ENCODE measurements around the gene RNF222. TPM values are rescaled to one million over a fixed set of nuclear protein-coding genes. Genes with fewer than 3 reads are reported as not detected.
"Not testable (repeated sequence)": the region's sequence is repeated elsewhere in the genome, so short reads cannot be mapped to it uniquely, and the experiment has no call there.

Gene RNF222
- total and polyA plus RNA-seq, 2 of the 4 experiments (the other 2 are of a cell fraction), result not detected

DNA sequence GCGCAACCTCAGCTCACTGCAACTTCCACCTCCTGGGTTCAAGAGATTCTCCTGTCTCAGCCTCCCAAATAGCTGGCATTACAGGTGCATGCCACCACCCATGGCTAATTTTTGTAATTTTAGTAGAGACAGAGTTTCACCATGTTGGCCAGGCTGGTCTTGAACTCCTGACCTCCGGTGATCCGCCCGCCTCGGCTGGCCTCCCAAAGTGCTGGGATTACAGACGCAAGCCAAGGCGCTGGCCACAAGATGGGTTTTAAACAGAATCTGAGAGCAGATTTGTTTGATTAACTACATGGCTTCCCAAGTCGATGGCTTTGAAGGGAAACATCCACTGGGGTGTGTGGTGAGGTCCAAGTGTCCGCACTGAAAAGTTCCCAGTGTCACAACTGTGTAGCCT is 3.1 kb downstream of the RNF222 start:
- H2AK5ac ChIP-seq (ENCODE audit: low read depth, low read length); in situ Hi-C loops (cut with MboI; ENCODE audit: low sequenced_read_pairs); H3K4ac ChIP-seq (ENCODE audit: low read depth, low read length); H2BK15ac ChIP-seq (ENCODE audit: low read depth, low read length); H3K36me3 ChIP-seq (ENCODE audit: control insufficient read depth, insufficient read depth, low read length); H3K9ac ChIP-seq (ENCODE audit: low read depth, low read length); H2BK120ac ChIP-seq (ENCODE audit: low read depth, low read length); BruUV-seq (replicated peaks); POLR2A ChIA-PET (ENCODE audit: unreplicated experiment); H3K27ac ChIP-seq (ENCODE audit: insufficient read depth, low read length); H3K56ac ChIP-seq (ENCODE audit: extremely low read depth, insufficient read depth, low read length); H3K14ac ChIP-seq (replicated peaks; ENCODE audit: low read depth, low read length); ATAC-seq (ENCODE audit: low read depth); H2BK20ac ChIP-seq (ENCODE audit: low read depth, low read length); H3K9me3 ChIP-seq (ENCODE audit: control insufficient read depth, insufficient read depth, low read length); H4K5ac ChIP-seq (ENCODE audit: low read depth, low read length); H4K91ac ChIP-seq (ENCODE audit: insufficient read depth, low read depth, low read length); intact Hi-C loops (cut with micrococcal nuclease); H3K4me1 ChIP-seq (ENCODE audit: control insufficient read depth, insufficient read depth, low read length); H2BK5ac ChIP-seq (ENCODE audit: low read depth, low read length, poor library complexity, severe bottlenecking); H4K8ac ChIP-seq (ENCODE audit: low read depth in 2 of 2, low read length in 2 of 2); H3K18ac ChIP-seq (ENCODE audit: low read depth, low read length); H2AFZ ChIP-seq (replicated peaks; ENCODE audit: low read length, poor library complexity); H3K79me1 ChIP-seq (ENCODE audit: low read depth in 1 of 2, low read length in 2 of 2); H3K4me3 ChIP-seq (ENCODE audit: insufficient read depth, low read depth, low read length); H3K4me2 ChIP-seq (ENCODE audit: low read depth, low read length); H2AK9ac ChIP-seq (replicated peaks; ENCODE audit: low read depth, low read length, poor library complexity); dilution Hi-C loops (cut with HindIII; ENCODE audit: low sequenced_read_pairs, unreplicated experiment); H4K20me1 ChIP-seq (ENCODE audit: insufficient read depth, low read length); H3K23ac ChIP-seq (ENCODE audit: low read depth, low read length); H3K9me1 ChIP-seq (ENCODE audit: insufficient read depth, low read length); DNase-seq: not testable (repeated sequence)
- H3K27me3 ChIP-seq (ENCODE audit: control insufficient read depth, insufficient read depth, low read length), result peaks cover 28% of the 10 kb centered on the region
- WGBS, 2 experiments (ENCODE audit: extremely low coverage in 2 of 2, insufficient read length in 1 of 2), result 81% methylated on average over 6 of the region's 9 CpGs; no CpG with 5 or more reads in 1 of the 2 experiments
- CTCF ChIA-PET, result interaction anchor here (0.5 to 0.7 kb wide), 2 partner anchors 215 to 265 kb away, joined by 3 read pairs; no protein-coding TSS in a partner anchor

Data from IMR-90 (cell line).